DND-41 (cell line): ENCODE data around the gene TMEM86A.

Source experiments
- CTCF ChIP-seq: IDR thresholded peaks from 2 replicates; pipeline ENCODE4 v1.5.1; 2012; ENCODE audit warnings: borderline replicate concordance, low read length, moderate library complexity, mild to moderate bottlenecking; ENCODE audit not compliant: poor library complexity, severe bottlenecking; ENCODE audit errors: extremely low read depth
- EZH2 ChIP-seq: IDR thresholded peaks from 3 replicates; pipeline ENCODE4 v1.6.1; 2012; ENCODE audit warnings: borderline replicate concordance, low read depth, mild to moderate bottlenecking, moderate library complexity, low read length, inconsistent platforms; ENCODE audit not compliant: severe bottlenecking

GRCh38 chr11:18699848-18700261, 1.3 kb downstream of the TMEM86A start:
- TF ChIP-seq CTCF (no peak), EZH2 (no peak)
